Aorta (tissue), 5 donors: ENCODE results near the gene ADAMTS12. TPM values are rescaled to one million over a fixed set of nuclear protein-coding genes. Genes with fewer than 3 reads are reported as not detected.

Experiments
- ATAC-seq: fragments of 200-7000 bp; cut with Tn5 transposase; one replicate; pipeline ENCODE4 v1.9.1; 2022; ENCODE audit warnings: moderate library complexity; ENCODE audit not compliant: low FRiP score
- DNase-seq, 2 donors: peaks; one replicate each; pipeline ENCODE4 v3.0.0-alpha.2; 2020
- H3K27ac ChIP-seq, 2 donors: one replicate each; pipeline ENCODE4 v1.5.1; 2013; ENCODE audit warnings: low read length in 2 of 2, mild to moderate bottlenecking in 2 of 2, moderate library complexity in 2 of 2, control low read depth in 1 of 2, inconsistent platforms in 1 of 2, low read depth in 1 of 2
- H3K27me3 ChIP-seq, 2 donors: one replicate each; pipeline ENCODE4 v1.6.1; 2013; ENCODE audit warnings: control low read depth in 1 of 2, low read length in 1 of 2, mild to moderate bottlenecking in 1 of 2, moderate library complexity in 1 of 2; ENCODE audit not compliant: insufficient read depth in 2 of 2, control insufficient read depth in 1 of 2
- H3K36me3 ChIP-seq, 2 donors: one replicate each; pipeline ENCODE4 v1.6.1; 2013; ENCODE audit warnings: control low read depth in 1 of 2, low read length in 1 of 2, mild to moderate bottlenecking in 1 of 2; ENCODE audit not compliant: insufficient read depth in 2 of 2, control insufficient read depth in 1 of 2
- H3K4me1 ChIP-seq, 2 donors: one replicate each; pipeline ENCODE4 v1.6.1; 2013; ENCODE audit warnings: low read length in 2 of 2, control low read depth in 1 of 2, mild to moderate bottlenecking in 1 of 2, moderate library complexity in 1 of 2; ENCODE audit not compliant: insufficient read depth in 2 of 2, control insufficient read depth in 1 of 2
- H3K4me3 ChIP-seq, 2 donors: one replicate each; pipeline ENCODE4 v1.5.1; 2013; ENCODE audit warnings: low read length in 2 of 2, control low read depth in 1 of 2, mild to moderate bottlenecking in 1 of 2
- H3K9me3 ChIP-seq: one replicate; pipeline ENCODE4 v1.6.1; 2013; ENCODE audit warnings: mild to moderate bottlenecking, low read length; ENCODE audit not compliant: control insufficient read depth
- WGBS, 2 donors: extraction: QIAGEN DNeasy Blood & Tissue Kit; methylation state at CpG; one replicate each; pipeline ENCODE4 v1.1.7; 2013; 5-methylcytosine and 5-hydroxymethylcytosine counted together
- intact Hi-C, 2 donors: fragments of 100-400 bp; cut with DNase I; formaldehyde crosslinking; loops; one replicate each; pipeline versions ENCODE4 v1.14.2 to v1.15.0; 2022
- polyA plus RNA-seq, 2 donors: library from polyadenylated mRNA; stranded (reverse); fragments of 200-250 nt; gene quantifications; one replicate each; pipeline ENCODE4 v1.2.3, GENCODE V29; 2013
- total RNA-seq, 2 donors: library from RNA; stranded (reverse); fragmentation: NEBNext Ultra II Directional; extraction: Animal tissue kit (Norgen Biotek cat#: 25700); gene quantifications; one replicate each; pipeline ENCODE4 v1.2.1, GENCODE V29; 2021
- donor health status: healthy with polysubstance abuse.
- donor health status: Bipolar disorder and iron deficiency.
- donor health status: DM: no; HTN: no; CAD: no.
- donor health status: DM: no; HTN: no; CAD: no.
- donor health status: DM: yes; HTN: yes; CAD: no.

Gene ADAMTS12
- total and polyA plus RNA-seq, 4 donors, result 0.50 to 7.3 (median 2.8) TPM

DNA sequence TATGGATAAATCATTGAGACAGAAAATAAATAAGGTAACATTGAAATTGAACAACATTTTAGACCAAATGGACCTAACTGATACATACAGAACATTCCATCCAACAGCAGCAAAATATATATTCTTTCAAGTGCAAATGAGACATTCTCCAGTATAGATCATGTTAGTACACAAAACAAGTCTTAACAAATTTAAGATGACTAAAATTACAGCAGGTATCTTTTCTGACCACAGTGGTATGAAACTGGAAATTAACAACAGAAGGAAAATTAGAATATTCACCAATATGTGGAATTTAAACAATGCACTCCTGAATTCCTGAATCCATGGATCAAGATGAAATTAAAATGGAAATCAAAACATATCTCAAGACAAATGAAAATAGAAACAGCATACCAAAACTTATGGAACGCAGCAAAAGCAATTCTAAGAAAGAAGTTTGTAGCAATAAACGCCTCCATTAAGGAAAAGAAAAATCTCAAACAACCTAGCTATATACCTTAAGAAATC is 115.6 kb downstream of the ADAMTS12 start:
- Histone ChIP-seq H3K27me3 (no peaks in the 10 kb centered on the region), H3K4me3 (no peak overlapping the region), H3K4me1 (peaks cover 4 to 12% of the 10 kb centered on the region in 2 donors), H3K36me3 (no peaks in the 10 kb centered on the region), H3K9me3 (peaks cover 1% of the 10 kb centered on the region), H3K27ac (no peak overlapping the region)
- intact Hi-C loops, result no loop called here
- no peak for ATAC-seq
- no peak for DNase-seq
- 33 to 63% methylated on average over 2 of the region's 2 CpGs for WGBS, 2 donors

DNA sequence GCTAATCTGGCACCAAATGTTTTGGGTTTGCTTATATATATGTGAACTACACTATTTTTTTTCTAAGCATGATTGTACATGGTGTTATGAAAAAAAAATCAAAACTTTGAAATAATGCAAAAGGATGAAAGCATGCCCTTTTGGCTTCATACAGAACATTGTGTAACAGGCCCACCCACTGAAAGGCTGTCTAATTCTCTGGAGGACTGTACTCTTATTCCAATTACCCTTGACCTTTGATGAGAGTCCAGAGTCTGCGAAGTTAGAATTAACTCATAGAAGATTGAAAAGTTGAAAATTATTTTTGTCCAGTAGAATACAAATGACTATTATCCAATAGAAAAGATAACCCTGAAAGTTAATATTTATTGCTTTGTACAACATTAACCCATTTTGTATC is 117.4 kb downstream of the ADAMTS12 start:
- peaks cover 4 to 12% of the 10 kb centered on the region in 2 donors for H3K4me1 ChIP-seq
- intact Hi-C loops, result no loop called here
- H3K27me3 ChIP-seq, result no peaks in the 10 kb centered on the region
- H3K36me3 ChIP-seq, result no peaks in the 10 kb centered on the region
- ATAC-seq (no peak), DNase-seq (no peak)
- H3K4me3 ChIP-seq, result no peak overlapping the region
- WGBS, 2 donors, result 86 to 88% methylated on average over 1 of the region's 1 CpG
- H3K27ac ChIP-seq, result no peak overlapping the region
- H3K9me3 ChIP-seq, result peaks cover 1% of the 10 kb centered on the region

DNA sequence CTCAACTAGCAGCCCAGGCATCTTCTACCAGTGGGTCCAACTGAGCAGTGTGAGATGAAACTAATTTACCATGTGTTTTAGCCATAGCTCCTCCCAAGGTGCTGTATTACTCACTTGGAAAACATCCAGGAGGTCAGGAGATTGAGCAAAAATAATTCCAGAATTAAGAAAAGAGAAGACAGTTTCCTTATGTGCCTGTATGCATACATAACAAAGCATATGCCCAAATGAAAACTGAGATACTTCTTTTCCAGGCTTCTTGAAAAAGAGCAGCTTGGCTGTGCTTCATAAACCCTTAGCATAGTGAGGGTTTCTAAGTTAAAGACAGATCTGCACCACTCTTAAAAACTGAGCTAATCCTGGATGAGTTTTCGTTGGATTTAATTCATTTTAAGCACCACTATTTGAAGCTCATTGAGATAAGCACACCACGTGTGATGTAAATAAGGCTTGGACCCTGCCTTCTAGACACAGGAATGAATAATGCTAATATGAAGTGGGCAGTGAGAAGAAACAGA is 119.4 kb downstream of the ADAMTS12 start:
- peaks cover 4 to 12% of the 10 kb centered on the region in 2 donors for H3K4me1 ChIP-seq

DNA sequence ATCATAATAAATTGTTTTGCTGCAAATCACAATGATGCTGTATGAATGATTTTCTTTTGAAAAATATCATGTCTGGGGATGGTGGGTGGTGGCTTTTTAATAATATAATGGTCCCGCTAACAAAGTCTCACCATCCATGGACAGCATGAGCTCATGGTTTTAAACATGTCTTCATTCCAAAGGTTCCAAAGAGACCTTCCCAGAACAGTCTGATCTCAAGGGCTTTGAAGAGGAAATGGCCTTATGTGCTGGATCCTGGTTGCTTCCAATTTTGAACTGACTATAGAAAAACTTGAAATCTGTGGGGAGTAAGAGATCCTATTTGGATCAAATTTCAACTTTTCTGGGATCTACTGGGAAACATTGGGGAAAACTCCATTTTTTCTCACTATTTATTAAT is 121.8 kb downstream of the ADAMTS12 start:
- Histone ChIP-seq H3K4me3 (no peak overlapping the region), H3K27me3 (no peaks in the 10 kb centered on the region), H3K4me1 (peaks cover 4 to 12% of the 10 kb centered on the region in 2 donors), H3K27ac (no peak overlapping the region), H3K9me3 (no peaks in the 10 kb centered on the region), H3K36me3 (no peaks in the 10 kb centered on the region)
- WGBS, 2 donors, result 93 to 96% methylated on average over 1 of the region's 1 CpG
- intact Hi-C loops, result no loop called here
- ATAC-seq (no peak), DNase-seq (no peak)

More for the DNA sequence above, 119.4 kb downstream of the ADAMTS12 start:
- ATAC-seq, result no peak
- intact Hi-C loops, result no loop called here
- Histone ChIP-seq H3K36me3 (no peaks in the 10 kb centered on the region), H3K4me3 (no peak overlapping the region), H3K27ac (no peak overlapping the region), H3K9me3 (peaks cover 1% of the 10 kb centered on the region), H3K27me3 (no peaks in the 10 kb centered on the region)
- 5% methylated on average over 2 of the region's 2 CpGs for WGBS, 2 donors
- no peak for DNase-seq

DNA sequence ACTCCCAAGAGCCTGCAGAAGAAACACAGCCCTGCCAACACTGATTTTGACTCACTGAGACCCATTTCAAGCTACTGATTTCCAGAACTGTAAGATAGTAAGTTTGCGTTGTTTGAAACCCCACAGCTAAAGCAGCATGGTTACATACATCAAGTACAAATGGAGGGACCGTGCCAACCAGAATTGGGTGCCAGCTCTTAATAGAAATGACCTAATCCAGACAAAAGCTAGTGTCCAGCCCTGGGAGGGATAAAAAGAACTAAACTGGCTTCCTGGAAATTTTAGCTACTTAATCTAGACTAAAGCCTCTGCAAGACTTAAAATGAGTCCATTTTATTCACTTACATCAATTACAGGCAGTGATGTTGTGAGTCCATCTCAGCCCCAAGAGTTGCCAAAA is 122.6 kb downstream of the ADAMTS12 start:
- intact Hi-C loops, result no loop called here
- H3K4me3 ChIP-seq, result no peak overlapping the region
- H3K27me3 ChIP-seq, result no peaks in the 10 kb centered on the region
- peaks cover 4 to 12% of the 10 kb centered on the region in 2 donors for H3K4me1 ChIP-seq
- 4 to 12% methylated on average over 2 of the region's 2 CpGs for WGBS, 2 donors
- ATAC-seq (no peak), DNase-seq (no peak)
- H3K27ac ChIP-seq, result no peak overlapping the region
- H3K36me3 ChIP-seq, result no peaks in the 10 kb centered on the region
- H3K9me3 ChIP-seq, result no peaks in the 10 kb centered on the region

DNA sequence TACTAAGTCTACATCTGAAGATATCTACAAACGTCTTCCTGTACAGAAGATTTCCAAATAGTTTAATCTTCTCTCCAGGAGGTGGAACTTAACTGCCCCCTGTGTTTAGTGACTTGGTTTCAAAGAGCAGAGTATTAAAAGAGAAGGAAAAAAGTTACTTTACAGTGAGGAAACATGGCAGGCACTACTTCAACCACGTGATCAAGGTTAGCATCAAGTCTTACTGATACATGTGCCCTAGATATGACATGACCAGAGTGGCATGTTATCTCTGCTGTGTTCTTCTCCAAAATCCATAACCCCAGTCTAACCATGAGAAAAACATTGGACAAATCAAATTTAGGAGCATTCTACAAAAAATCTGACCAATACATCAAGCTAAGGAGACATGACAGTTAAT is 125.8 kb downstream of the ADAMTS12 start:
- Histone ChIP-seq H3K4me1 (no peaks in the 10 kb centered on the region), H3K9me3 (no peaks in the 10 kb centered on the region), H3K27me3 (no peaks in the 10 kb centered on the region), H3K36me3 (no peaks in the 10 kb centered on the region), H3K4me3 (no peak overlapping the region), H3K27ac (no peak overlapping the region)
- ATAC-seq (no peak), DNase-seq (no peak)
- intact Hi-C loops, result no loop called here
- WGBS, 2 donors, result 88 to 94% methylated on average over 2 of the region's 2 CpGs

DNA sequence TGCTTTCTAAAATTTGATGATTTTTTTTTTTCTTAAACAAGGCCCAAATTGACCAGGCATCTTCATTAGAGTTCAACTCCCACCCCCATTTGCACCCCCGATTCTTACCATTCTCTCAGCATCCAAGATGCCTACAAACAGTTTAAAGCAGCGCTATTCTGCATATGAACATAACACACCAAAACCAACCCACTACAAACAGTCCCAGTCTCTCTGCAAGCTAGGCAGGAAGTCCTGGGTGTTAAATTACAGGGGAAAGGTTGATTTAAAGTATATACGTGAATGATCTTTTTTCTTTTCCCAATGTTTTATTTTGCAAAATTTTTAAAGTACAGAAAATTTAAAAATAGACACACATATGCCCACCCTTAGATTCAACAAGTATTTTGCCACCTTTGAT is 127.0 kb downstream of the ADAMTS12 start:
- no peak overlapping the region for H3K4me3 ChIP-seq
- no peaks in the 10 kb centered on the region for H3K4me1 ChIP-seq
- no peaks in the 10 kb centered on the region for H3K36me3 ChIP-seq
- WGBS, 2 donors, result 91 to 92% methylated on average over 3 of the region's 3 CpGs
- DNase-seq (no peak), ATAC-seq (no peak)
- H3K27ac ChIP-seq, result no peak overlapping the region
- H3K27me3 ChIP-seq, result no peaks in the 10 kb centered on the region
- H3K9me3 ChIP-seq, result no peaks in the 10 kb centered on the region
- intact Hi-C loops, result no loop called here

DNA sequence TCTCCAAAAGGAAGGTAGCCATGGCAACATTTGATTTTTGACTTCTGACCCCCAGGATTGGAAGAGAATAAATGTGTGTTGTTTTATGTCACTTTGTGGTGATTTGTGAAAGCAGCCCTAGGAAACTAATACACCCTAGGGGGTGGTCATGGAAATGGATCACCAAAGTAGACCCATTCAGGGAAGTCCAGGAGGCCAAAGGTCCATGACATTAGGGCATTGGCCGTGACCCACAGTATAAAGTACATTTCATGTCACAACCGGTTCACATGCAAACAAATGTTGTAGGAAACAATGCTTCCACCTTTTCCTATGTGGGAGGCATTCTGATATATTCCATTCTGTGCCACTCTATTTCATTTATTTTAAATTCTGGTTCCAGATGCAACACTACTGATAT is 128.4 kb downstream of the ADAMTS12 start:
- Histone ChIP-seq H3K4me3 (no peak overlapping the region), H3K9me3 (no peaks in the 10 kb centered on the region), H3K27ac (no peak overlapping the region), H3K4me1 (no peaks in the 10 kb centered on the region), H3K36me3 (no peaks in the 10 kb centered on the region), H3K27me3 (no peaks in the 10 kb centered on the region)
- DNase-seq (no peak), ATAC-seq (no peak)
- intact Hi-C loops, result no loop called here
- 97 to 98% methylated on average over 2 of the region's 2 CpGs for WGBS, 2 donors

DNA sequence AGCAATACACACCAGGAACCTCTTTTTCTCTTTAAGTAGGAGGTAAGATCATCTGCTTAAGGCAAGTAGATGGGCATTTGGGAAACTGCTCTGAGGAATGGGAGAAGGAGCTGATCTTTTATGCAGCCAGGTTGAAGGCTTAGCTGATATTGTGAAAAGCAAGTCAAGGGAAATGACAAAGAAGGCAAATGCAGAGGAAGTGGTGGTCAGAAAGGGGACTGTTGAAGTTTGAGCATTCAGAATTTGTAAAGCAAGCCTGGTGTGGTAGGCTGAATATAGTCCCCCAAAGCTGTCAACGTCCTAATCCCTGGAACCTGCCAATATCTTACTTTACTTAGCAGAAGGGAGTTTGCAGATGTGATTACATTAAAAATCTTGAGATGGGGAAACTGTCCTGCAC is 128.9 kb downstream of the ADAMTS12 start:
- Histone ChIP-seq H3K27ac (no peak overlapping the region), H3K4me3 (no peak overlapping the region), H3K36me3 (no peaks in the 10 kb centered on the region), H3K27me3 (no peaks in the 10 kb centered on the region), H3K4me1 (no peaks in the 10 kb centered on the region), H3K9me3 (no peaks in the 10 kb centered on the region)
- no peak for ATAC-seq
- 86 to 91% methylated on average over 1 of the region's 1 CpG for WGBS, 2 donors
- intact Hi-C loops, result no loop called here
- no peak for DNase-seq
